ENCODE data around the gene MIS18BP1. TPM values are rescaled to one million over a fixed set of nuclear protein-coding genes. Genes with fewer than 3 reads are reported as not detected.
A peak's percentile ranks its signal among the peaks of the same experiment; 100 is the strongest.

The MIS18BP1 gene
- total RNA-seq, 1 donor from 2014 or later: 15.2 TPM

GRCh38 chr14:45253754-45254310 is 830 bp upstream of the MIS18BP1 start:
- H3K9me3 Mint-ChIP-seq (ENCODE audit: unreplicated experiment): peaks cover 4% of the 10 kb centered on the region
- peak overlapping the region; percentile 92 for H3K27ac Mint-ChIP-seq (ENCODE audit: unreplicated experiment)
- peaks cover 5% of the 10 kb centered on the region for H3K27me3 Mint-ChIP-seq (ENCODE audit: unreplicated experiment)
- peak overlapping the region; percentile 94 for H3K4me3 Mint-ChIP-seq (ENCODE audit: unreplicated experiment)
- H3K4me1 Mint-ChIP-seq (ENCODE audit: low read depth, unreplicated experiment): peaks cover 7% of the 10 kb centered on the region
- no peak for DNase-seq
- TF ChIP-seq CTCF (IDR thresholded peaks at IDR 0.05; ENCODE audit: partially characterized antibody, unreplicated experiment): no peak
- peaks cover 10% of the 10 kb centered on the region for H3K36me3 Mint-ChIP-seq (ENCODE audit: unreplicated experiment)

- H3K9me3 Mint-ChIP-seq (ENCODE audit: unreplicated experiment): peaks cover 4% of the 10 kb centered on the region
- no peak for DNase-seq
- H3K4me3 Mint-ChIP-seq (ENCODE audit: unreplicated experiment): peak overlapping the region; percentile 94
- H3K27ac Mint-ChIP-seq (ENCODE audit: unreplicated experiment): peak overlapping the region; percentile 84
- no peak for TF ChIP-seq CTCF (IDR thresholded peaks at IDR 0.05; ENCODE audit: partially characterized antibody, unreplicated experiment)
- H3K27me3 Mint-ChIP-seq (ENCODE audit: unreplicated experiment): peaks cover 5% of the 10 kb centered on the region
- H3K36me3 Mint-ChIP-seq (ENCODE audit: unreplicated experiment): no peaks in the 10 kb centered on the region
- peaks cover 7% of the 10 kb centered on the region for H3K4me1 Mint-ChIP-seq (ENCODE audit: low read depth, unreplicated experiment)
These were observed 484 bp downstream of the MIS18BP1 start for GRCh38 chr14:45252366-45253069.

- Mint-ChIP-seq H3K36me3 (ENCODE audit: unreplicated experiment) (no peaks in the 10 kb centered on the region), H3K27ac (ENCODE audit: unreplicated experiment) (peak overlapping the region; percentile 76), H3K27me3 (ENCODE audit: unreplicated experiment) (peaks cover 5% of the 10 kb centered on the region), H3K4me3 (ENCODE audit: unreplicated experiment) (peak overlapping the region; percentile 94), H3K9me3 (ENCODE audit: unreplicated experiment) (peaks cover 4% of the 10 kb centered on the region), H3K4me1 (ENCODE audit: low read depth, unreplicated experiment) (peaks cover 7% of the 10 kb centered on the region)
- DNase-seq: no peak
- TF ChIP-seq CTCF (IDR thresholded peaks at IDR 0.05; ENCODE audit: partially characterized antibody, unreplicated experiment): no peak
These were observed 1.1 kb downstream of the MIS18BP1 start for GRCh38 chr14:45251912-45252311.

GRCh38 chr14:45249856-45250575 is 3.0 kb downstream of the MIS18BP1 start:
- no peak for TF ChIP-seq CTCF (IDR thresholded peaks at IDR 0.05; ENCODE audit: partially characterized antibody, unreplicated experiment)
- Mint-ChIP-seq H3K9me3 (ENCODE audit: unreplicated experiment) (peaks cover 3% of the 10 kb centered on the region), H3K27ac (ENCODE audit: unreplicated experiment) (peak overlapping the region; percentile 9), H3K27me3 (ENCODE audit: unreplicated experiment) (peaks cover 5% of the 10 kb centered on the region), H3K36me3 (ENCODE audit: unreplicated experiment) (no peaks in the 10 kb centered on the region), H3K4me3 (ENCODE audit: unreplicated experiment) (no peak overlapping the region), H3K4me1 (ENCODE audit: low read depth, unreplicated experiment) (peaks cover 5% of the 10 kb centered on the region)
- no peak for DNase-seq

- TF ChIP-seq CTCF (IDR thresholded peaks at IDR 0.05; ENCODE audit: partially characterized antibody, unreplicated experiment): no peak
- H3K27ac Mint-ChIP-seq (ENCODE audit: unreplicated experiment): no peak overlapping the region
These were observed 5.6 kb downstream of the MIS18BP1 start for GRCh38 chr14:45247427-45247826.

More at GRCh38 chr14:45247427-45247826, 5.6 kb downstream of the MIS18BP1 start:
- no peaks in the 10 kb centered on the region for H3K36me3 Mint-ChIP-seq (ENCODE audit: unreplicated experiment)
- no peak overlapping the region for H3K4me3 Mint-ChIP-seq (ENCODE audit: unreplicated experiment)
- H3K4me1 Mint-ChIP-seq (ENCODE audit: low read depth, unreplicated experiment): peaks cover 3% of the 10 kb centered on the region
- no peak for DNase-seq
- H3K27me3 Mint-ChIP-seq (ENCODE audit: unreplicated experiment): no peaks in the 10 kb centered on the region
- no peaks in the 10 kb centered on the region for H3K9me3 Mint-ChIP-seq (ENCODE audit: unreplicated experiment)

All from glutamatergic neuron (in vitro differentiated cells).